Esophagus mucosa (tissue), 1 donor: ENCODE data around the gene NCS1. TPM values are rescaled to one million over a fixed set of nuclear protein-coding genes. Genes with fewer than 3 reads are reported as not detected.
A peak's percentile ranks its signal among the peaks of the same experiment; 100 is the strongest.
"Not testable (repeated sequence)": the region's sequence is repeated elsewhere in the genome, so short reads cannot be mapped to it uniquely, and the experiment has no call there.

Experiments
- ATAC-seq: fragments of 200-7000 bp; cut with Tn5 transposase; one replicate; pipeline ENCODE4 v1.9.1; 2020
- total RNA-seq: library from RNA; stranded (reverse); gene quantifications from one replicate; pipeline ENCODE4 v1.2.4, GENCODE V29; 2023
- donor health status: DM: yes; HTN: yes; CAD: no.

Gene NCS1
- total RNA-seq, 1 donor from 2014 or later = 19.7 TPM

GRCh38 chr9:130265431-130266235 lies 93.4 kb downstream of the NCS1 start, which contains the start of gene HMCN2:
HMCN2 (plus strand) TSS chr9:130265760; CDS start chr9:130265879, 119 bp downstream.
- peak; percentile 42 for ATAC-seq

- ATAC-seq = no peak
Measured at GRCh38 chr9:130266236-130267098, 94.3 kb downstream of the NCS1 start.

DNA sequence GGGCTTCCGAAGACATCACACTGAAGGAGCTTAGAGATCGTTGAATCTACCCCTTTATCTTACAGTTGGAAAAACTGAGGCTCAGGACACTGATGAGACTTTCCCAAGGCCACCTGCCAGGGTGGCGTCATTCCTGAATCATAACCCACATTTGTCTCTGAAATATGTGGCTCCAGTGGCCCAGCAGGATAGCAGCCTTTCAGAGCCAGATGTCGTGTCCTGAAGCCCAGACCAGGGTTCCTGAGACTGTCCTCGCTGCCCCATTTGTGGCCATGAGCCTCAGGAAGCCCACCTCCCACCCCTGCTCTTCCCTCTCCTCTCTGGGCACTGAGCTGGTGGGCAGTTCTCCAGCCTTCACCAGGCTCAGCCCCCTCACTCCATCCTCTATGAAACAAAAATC lies 95.7 kb downstream of the NCS1 start:
- no peak for ATAC-seq

DNA sequence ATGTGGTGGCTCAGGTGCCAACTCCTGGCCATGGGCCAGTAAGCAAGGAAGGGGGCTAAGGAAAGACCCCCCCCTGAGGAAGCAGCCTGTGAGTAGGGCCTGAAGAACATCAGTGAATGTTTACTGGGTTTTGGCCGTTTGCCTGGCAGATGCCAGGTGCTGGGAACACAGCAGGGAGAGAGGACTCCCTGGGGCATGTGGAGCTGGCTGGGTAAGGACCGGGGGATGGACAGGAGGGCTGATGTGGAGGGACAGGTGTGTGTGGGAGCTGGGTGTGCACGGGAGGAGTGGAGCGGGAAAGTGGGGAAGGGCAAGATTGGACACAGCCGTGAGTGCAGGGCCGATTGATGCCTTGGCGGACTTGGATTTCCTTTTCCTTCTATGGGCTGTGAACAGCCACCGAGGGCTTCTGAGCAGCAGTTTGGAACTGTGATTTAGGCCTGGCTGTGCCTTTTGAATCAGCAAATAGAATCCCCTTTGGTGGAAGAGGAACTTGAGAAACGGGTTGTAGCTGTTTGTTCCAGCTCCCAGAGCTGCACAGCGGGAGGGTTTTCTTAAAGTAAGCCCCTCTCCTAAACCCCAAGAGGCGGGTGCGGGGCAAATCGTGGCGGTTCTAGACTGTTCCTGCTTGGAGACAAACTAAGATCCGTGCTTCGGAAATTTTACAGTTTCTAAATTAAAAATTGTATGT lies 96.5 kb downstream of the NCS1 start:
- no peak for ATAC-seq

DNA sequence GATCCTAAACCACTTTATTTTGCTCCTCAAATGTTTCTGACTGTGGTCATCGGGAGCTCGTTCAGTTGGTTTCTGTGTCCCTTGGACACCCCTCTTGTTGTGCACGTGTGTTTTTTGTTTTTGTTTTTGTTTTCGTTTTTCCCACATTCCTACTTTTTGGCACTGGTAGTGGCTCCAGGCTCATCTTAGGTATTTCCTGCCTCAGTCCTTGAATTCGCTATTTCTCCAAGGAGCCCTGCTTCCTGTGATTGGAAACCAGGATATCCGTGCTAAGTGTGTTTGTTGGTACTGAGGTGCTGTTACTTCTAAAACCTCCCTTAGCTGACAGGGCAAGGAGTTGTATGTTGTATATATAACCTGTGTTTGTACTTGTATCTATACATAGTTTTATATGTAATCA lies 99.3 kb downstream of the NCS1 start:
- ATAC-seq = no peak

DNA sequence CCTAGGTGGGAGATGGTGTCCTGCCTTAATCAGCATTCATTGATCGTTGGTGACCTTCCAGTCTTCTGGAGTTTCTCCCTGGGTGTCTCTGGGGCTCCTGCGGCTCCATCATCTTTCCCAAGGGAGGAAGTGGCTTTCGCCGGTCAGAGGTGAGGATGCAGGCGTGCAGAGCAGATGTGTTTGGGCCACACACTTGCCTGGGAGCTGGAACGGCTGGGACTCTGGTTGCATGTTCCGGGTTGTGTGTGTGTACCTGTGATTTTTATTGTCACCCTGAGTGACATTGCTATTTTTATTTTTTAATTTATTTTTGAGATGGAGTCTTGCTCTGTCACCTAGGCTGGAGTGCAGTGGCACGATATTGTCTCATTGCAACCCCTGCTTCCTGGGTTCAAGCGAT lies 103.0 kb downstream of the NCS1 start:
- ATAC-seq = no peak

DNA sequence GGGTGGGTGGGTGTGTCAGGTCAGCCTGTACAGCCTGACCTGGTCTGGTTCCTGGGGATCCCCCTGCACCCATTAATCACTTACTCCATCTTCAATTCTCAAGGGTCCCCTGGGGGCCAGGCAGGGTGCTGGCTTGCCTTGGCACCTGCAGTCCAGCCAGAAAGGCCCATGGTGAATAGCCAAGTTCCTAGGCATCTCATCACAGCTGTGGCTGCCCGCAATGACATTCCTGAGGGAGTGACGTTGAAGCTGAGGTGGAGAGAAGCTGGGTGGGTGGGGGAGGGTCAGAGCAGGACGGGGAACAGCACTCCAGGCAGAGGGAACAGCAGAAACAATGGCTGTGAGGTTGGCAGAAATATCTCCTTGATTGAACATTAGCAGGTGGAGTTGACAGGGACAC lies 103.9 kb downstream of the NCS1 start:
- no peak for ATAC-seq

DNA sequence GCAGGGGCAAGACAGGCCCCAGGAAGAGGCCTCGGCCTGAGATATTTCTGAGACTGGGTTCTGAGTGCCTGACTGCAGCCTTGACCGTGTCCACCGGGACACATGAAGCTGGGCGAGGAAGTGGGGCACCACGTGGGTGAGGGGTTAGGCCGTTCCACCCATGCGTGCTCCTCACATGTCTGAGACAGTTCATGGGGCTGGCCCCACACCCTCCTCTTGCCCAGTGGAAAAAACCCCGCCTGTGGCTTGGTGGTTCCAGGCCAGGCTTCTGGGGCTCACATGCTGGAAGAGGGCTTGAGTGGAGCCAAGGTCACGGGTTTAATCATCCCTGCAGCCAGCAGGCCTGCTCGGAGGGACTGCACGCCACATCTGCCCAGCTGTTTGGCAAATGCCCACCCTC lies 104.8 kb downstream of the NCS1 start:
- no peak for ATAC-seq

DNA sequence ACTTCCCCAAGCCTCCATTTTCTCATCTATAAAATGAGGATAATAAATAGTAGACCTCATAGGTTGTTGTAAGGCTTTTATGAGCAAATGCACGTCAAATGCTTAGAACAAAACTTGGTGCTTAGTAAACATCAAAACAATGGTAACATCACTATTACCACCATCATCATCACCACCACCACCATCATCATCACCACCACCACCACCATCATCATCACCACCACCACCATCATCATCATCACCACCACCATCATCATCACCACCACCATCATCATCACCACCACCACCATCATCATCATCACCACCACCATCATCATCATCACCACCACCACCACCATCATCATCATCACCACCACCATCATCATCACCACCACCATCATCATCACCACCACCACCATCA lies 105.3 kb downstream of the NCS1 start:
- ATAC-seq = not testable (repeated sequence)

DNA sequence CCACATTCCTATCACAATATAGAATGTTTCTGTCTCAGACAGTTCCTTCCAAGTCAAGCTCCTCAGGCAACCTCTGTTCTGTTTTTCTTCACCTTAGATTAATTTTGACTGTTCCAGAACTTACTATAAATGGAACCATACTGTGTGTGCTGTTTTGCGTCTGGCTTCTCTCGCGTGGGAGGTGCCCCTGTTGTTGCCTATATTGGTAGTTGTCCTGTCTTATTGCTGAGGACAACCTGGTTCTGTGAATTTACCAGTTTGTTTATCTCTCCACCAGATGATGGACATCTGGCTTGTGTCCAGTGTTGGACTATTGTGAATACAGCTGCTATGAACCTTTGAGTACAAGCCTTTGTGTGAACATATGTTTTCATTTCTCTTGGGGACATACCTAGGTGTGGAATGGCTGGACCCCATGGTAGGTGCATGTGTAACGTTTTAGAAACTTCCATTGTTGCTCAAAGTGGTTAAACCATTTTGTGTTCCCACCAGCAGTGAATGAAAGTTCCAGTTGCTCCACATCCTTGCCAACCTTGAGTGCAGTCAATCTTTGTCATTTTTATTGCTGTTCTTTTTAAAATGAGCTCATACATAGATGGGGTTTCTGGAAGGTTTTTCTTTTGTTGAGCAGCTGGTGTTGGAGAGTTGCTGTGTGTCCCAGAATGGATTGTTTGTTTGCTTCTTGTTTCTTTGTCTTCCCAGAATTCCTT lies 111.5 kb downstream of the NCS1 start:
- no peak for ATAC-seq

DNA sequence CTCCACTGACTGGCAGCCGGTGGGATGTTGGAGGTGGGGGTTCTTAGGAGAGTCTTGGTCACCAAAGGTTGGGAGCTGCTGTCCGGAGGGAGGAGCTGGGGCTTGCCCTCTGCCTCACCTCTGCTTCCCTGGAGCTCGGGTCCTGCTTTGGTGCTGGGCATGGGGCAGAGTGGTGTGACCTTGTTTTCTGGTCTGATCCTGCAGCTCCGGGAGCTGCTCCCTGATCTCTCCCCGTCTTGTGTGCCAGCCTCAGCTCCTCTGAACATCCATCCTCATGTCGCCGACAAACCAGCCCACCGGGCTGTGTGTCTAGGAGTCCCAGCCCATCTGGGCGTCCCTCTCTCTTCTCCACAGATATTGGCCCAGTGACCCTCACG lies 112.0 kb downstream of the NCS1 start:
- no peak for ATAC-seq

- no peak for ATAC-seq
Measured at GRCh38 chr9:130284690-130285089, 112.5 kb downstream of the NCS1 start.

GRCh38 chr9:130285271-130285670 lies 113.1 kb downstream of the NCS1 start:
- ATAC-seq = no peak

- peak; percentile 10 for ATAC-seq
Measured at GRCh38 chr9:130286072-130286770, 114.0 kb downstream of the NCS1 start.

Other genes with a start within 250 kb of the NCS1 start
- gene FNBP1, start 129.2 kb upstream of the NCS1 start, total RNA-seq = 23.5 TPM
- 29.8 TPM for gene GPR107, start 118.5 kb upstream of the NCS1 start, total RNA-seq
- 1.6 TPM for gene HMCN2, start 93.4 kb downstream of the NCS1 start, total RNA-seq